Measurements from ENCODE around the gene PTPRH.

The PTPRH gene

DNA sequence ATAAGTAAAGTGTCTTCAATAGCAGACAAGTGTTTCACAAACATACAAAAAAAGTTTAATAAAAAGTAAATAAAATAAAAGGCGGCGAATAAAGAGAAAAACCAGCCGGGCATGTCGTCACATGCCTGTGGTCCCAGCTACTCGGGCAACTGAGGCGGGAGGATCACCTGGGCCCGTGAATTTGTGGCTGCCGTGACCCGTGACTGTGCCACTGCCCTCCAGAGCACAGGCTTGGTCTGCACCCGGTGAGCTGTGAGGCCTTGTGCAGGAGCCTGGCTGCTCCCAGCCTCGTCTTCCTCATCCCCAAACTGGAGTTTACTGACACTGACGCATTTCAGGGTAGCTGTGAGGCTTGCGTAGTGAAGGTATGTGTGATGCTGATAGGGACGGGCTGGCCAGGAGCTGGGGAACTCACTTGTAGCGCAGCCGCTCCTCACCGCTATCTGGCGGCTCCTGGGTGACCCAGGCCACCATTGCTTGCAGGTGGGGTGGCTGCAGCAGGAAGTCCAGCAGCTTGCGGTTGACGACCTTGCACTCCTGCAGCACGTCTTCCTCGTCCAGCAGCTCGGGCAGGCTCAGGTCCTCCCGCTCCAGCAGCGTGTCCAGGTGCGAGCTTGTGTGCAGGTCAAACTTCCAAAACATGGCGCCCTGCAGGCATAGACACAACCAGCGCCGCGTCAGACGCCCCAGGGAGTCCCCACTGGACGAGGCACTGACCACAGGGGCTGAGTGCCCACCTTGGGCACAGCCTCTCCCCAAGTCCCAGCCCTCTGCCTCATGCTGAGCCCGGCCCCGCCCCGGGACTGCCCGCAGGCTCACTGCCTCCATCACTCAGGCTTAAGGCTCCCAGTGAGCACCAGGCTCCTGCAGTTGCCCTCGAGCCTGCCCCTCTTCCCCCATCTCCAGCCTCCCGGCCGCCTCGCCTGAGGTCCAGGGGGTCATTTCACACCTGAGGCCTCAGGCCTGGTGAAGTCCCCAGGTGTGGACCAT is 37.5 kb upstream of the PTPRH start:
- DNase-seq = no peak

DNA sequence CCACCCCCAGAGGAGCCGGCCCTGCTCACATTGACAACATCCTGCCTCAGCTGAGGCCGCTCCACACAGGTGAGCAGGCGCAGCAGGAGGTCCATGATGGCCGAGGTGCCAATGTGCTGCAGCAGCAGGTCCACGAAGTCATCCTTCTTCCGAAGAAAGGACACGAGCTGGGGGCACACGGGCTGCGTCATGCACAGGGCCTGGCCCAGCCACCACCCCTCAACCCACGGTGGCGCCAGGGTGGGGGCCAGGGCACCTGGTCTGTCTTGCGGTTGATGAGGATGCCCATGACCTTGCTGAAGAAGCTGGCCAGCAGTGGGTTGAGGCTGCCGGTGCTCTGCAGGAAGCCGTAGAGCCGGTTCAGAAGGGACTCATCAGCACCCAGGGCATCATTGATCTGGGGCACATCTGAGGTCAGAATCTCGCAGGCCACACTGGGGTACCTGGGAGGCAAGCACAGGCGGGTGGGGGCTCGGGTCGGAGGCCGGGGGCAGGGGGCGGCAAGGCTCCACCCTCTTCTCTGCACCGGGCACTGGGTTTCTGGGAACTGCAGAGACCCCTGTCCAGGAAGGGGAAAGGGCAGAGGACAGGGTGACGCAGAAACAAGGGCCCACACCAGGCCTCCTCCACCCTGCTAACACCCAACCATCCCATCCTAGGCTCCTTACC is 36.1 kb upstream of the PTPRH start:
- DNase-seq = no peak

DNA sequence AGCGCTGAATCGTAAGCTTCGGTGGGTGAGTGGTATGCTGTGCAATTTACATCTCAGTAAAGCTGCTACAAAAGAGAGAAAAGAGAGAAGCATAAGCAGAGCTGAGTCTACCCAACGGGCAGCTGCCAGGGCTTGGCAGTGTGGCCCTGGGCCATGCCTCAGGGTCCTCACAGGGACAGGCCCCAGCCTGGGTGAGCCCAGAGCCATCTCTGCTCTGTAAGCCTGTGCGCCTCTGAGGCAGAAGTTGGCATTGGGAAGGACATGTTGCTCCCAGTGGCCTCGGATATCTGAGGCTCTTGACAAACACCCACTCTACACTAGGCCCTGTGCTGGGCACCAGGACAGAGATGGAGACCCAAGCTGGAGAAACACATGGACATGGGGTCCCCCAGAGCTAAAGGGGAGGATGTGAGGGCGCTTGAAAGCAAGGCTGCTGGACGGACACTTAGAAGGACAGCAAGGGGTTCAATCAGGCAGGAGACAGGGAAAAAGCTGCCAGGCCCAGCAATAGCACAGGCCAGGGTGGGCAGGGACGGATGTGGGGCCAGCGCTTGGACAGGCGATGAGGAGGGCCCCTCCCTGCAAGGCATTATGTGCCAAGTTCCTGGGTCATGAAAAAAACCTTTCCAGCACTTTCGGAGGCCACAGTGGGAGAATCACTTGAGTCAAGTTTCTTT is 34.8 kb upstream of the PTPRH start:
- no peak for DNase-seq

DNA sequence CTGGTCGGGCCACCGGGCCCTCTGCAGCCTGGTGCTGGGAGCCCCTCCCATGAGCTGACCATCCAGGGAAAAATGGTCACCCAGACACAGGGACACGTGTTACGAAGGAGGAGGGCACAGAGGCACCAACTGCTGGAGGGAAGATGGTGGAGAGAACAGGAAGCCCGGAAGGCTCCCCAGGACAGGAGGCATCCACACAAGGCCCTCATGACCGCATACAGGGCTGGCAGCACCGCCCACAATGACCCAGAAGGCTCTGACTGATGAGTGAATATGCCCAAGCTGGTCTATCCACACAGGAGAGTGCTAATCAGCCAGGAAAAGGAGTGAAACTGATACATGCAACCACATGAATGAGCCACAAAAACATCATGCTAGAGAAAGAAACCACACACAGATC is 33.2 kb upstream of the PTPRH start:
- no peak for DNase-seq

DNA sequence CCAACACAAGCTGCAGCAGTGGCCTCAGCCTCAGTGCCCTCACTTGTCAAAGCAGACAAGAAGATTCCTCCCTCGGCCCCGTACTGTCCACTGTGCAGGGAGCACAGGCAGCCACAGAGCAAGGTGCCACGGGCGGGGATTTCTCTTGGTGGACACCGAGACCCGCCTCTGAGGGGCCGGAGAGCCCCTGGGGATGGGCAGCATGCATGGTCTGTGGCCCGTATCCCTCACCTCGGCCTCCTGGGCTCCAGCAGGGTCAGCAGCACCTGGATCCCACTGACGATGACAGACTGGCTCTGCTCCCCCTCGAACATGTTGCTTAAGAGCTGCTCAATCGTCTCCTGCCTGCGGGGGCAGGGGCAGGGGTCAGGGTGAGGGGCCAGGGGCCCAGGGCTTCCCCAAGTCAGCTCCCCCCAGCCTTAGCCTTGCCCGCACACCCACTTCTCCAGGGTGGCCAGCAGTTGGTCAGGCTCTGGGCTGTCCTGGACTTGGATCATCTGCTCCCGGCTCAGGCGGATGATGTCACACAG is 32.7 kb upstream of the PTPRH start:
- DNase-seq = no peak

DNA sequence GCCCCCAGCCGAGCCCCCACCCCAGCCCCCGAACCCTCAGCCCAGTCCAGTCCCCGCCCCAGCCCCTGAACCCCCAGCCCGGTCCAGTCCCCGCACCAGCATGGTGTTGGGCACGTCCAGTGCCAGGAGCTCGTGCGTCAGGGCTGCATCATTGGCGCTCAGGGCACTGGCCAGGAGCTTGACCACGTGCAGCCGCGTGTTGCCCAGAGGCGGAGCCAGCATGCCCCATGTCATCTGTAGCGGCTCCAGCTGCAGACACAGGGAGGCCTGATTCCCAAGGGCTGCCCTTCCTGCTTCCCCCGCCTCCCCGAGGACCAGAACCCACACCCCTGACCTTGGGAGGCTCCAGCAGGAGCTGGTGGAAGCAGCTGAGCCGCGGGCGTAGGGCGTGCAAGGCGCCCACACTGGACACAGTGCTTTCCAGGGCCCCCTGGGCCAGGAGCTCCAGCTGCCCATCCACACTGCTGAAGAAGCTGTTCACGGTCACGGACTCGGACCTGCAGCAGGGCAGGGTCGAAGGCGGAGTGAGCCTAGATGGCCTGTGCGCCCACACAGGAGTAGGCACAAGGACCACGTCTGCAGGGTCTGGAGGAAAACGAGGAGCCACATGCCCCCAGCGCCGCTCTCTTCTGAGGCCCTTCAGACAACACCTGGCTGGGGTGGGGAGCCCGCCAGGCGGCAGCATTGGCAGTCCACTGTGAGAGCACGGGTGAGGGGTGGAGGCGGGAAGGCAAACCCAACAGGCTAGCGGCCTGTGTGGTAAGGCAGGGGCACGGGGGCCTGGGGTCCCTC is 32.0 kb upstream of the PTPRH start:
- no peak for DNase-seq

DNA sequence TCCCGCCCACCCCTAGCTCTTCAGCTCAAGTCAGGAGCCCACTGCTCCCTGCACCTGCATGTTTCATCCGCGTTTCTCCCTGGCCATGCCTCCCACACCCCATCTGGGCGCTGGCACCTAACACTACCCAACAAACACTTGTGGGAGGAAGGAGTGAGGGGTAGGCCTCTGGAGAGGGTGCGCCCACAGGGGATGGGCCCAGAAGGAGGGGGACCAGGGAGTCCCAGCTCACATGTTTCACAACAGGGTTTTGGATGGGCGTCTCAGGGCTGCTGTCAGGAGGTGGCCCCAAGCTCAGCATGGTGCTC is 31.4 kb upstream of the PTPRH start:
- DNase-seq = no peak

DNA sequence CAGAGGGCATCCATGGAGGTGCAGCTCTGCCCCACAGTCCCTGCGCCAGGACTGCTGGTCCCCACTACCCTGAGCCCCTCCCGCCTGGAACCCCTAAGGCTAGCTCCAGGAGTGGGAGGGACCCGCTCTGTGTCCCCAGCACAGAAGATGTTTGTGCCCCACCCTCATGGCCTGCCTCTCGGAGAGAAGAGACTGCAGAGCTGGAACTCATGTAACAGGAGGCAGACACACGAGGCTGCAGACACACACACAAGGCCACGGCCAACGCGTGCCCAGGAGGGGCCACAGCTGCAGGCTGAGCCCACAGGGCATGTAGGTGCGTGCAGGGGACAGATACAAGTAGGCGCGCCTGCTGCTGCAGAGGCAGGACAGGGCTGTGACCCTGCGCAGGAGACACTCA is 29.7 kb upstream of the PTPRH start:
- DNase-seq = no peak

DNA sequence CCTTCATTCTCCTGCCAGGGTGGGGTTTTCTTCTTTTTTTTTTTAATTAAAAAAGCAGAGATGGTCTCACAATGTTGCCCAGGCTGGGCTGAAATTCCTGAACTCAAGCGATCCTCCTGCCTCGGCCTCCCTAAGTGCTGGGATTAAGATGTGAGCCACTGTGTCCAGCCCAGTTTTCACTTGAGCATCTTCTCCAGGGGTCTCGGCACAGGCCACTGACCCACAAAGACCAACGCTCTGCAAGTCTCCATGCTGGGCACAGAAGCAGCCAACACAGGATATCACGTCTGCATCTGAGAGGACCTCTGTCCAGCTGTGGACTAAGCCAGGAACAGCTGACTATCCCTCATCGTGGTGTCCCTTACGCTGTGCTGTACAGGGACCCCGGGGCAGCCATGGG is 28.7 kb upstream of the PTPRH start:
- DNase-seq = no peak

DNA sequence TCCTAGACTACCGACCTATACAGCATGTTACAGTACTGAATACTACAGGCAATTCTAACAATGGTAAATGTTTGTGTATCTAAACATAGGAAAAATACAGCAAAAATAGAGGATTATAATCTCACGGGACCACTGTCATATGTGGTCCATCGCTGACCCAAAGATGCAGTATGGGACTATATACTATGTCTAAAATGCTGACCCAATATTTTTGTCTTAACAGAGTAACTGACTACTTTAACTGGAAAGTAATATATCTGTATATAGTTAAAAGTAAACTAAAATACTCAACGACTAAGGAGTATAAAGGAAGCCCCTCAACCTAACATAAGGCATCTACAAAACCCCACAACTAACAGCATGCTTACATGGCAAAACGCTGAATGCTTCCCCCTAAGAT is 23.7 kb upstream of the PTPRH start:
- no peak for DNase-seq

DNA sequence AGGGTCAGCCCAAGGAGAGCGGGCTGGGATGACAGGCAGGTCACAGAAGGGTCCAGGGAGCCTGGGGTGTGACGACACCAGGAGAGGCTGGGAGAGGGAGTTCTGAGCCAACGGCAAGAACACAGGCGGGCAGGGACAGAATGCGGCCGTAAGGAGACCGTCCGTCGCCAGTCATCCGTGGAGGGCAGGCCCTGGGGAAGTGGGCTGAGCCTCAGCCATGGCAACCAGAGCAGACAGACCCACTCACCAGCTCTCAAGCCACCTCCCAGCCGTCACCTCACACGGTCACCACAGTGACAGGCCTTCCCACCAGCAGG is 22.9 kb upstream of the PTPRH start:
- no peak for DNase-seq

DNA sequence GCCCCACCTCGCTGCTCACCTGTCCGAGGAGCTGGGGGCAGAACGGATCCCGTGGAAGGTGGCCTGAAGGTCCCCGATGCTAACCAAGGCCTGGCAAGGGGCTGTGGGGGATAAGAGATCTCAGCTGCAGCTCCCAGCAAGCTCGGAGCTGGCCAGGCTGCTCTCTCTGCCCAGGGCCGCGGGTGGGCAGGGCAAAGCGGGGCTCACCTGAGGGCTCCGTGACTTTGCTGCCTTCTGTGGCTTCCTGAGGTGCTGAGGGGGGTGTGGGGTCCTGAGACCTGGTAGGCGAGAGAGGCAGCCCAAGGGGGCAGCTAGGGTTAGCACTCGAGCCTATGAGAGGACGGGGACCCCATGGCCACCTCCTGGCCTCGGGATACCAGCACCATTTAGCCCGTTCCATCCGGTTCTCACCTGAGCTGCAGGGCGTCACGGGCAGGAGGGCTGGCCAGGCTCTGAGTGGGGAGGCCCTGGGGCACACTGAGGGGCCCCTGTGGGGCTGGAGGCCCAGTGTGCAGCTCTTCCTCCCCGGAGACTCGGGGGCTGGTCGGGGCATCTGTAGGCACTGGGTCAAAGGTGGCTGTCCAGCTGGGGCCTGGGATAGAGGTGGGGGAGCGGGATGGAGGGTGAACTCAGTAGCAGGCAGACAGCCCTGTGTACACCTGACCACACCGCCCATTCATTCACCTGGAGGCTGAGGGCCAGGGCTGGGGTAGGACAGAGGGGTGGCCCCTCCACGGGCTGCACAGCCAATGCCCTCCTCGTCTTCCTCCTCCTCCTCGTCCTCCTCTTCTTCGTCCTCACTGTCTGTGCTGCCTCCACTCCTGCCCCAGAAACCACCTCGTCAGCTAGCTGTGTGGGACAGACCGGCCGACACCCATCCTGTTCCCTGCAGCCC is 22.3 kb upstream of the PTPRH start:
- DNase-seq = no peak

DNA sequence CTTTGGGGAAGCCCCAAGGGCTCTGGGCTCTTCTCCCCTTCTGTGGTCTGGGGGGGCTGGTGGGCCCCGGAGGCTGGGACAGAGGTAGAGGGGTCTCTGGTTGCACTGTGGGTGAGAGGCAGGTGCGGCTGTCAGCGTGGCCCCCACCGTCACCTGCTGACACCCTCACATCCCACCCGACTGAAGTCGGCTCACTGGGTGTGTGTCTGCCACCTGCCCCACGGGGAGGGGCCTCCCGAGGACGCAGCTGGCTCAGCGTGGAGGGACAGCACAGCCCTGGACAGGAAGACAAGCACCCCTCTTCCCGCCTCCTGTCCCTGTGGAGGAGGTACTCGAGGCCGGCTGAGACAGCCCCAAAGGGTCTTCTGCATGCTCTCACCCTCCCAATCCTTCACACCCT is 21.5 kb upstream of the PTPRH start:
- DNase-seq = no peak

DNA sequence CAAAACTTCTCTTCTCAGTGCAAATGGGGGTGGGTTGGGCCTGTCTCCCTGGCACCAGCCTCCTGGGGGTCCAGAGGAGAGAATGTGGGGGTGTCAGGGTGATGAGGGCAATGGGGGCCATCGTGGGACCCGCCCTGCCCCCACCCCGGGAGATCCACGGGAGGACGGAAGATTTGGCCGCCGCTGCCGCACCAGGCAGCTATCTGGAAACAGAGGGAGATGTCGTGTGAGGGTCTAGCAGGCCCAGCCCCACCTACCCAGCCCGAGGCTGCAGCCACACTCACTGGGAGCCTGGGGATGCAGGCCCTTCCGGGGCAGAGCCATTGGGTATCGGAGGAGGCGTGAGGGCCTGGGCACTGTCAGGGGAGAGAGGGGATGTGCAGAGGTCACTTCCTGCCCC is 21.0 kb upstream of the PTPRH start:
- DNase-seq = no peak

DNA sequence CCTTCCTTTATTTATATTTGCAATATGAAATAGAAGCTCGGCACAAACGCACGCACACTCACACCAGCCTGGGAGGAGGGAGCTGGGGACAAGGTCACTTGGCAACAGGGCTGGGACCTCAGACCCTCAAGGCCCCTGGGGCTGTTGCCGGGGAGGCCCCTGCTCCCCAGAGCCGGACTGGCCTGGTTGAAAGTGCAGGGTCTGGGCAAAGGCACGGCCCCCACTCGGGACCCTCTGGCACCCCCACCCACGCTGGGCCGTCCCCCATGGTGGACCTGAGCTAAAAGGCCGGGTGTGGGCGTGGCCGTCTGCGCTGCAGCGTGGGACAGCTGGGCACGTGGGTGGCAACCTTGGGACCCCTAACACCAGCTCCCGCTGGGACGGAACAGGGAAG is 20.5 kb upstream of the PTPRH start:
- no peak for DNase-seq

DNA sequence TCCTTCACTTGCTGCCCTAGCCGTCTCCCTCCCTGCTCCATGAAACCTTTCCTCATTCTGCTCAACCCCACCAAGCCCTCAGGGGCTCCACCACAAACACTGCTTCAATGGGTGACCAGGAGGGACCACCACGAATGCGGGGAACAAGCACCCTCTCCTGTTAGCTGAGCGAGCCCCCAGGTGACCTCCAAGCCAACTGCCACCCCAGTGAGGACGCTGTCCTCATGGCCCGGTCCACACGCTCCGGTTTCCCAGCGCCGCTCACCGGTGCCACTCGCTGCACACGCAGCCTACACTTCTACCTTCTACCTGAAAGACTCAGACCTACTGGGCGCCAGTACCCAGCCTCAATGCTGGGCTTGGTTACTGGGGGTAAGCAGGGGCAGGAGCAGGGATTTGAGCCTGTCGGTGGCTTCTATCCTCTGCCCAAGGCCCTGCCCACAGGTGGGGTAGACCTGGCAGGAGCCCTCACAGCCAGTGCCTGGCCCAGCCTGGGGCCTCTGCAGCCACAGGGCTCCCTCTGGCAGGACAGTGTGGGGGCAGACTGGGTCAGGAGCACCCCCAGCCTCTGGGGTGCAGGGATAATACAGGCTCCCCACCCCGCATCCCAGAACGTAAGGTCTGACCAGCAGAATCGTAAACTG is 20.0 kb upstream of the PTPRH start:
- DNase-seq = no peak

DNA sequence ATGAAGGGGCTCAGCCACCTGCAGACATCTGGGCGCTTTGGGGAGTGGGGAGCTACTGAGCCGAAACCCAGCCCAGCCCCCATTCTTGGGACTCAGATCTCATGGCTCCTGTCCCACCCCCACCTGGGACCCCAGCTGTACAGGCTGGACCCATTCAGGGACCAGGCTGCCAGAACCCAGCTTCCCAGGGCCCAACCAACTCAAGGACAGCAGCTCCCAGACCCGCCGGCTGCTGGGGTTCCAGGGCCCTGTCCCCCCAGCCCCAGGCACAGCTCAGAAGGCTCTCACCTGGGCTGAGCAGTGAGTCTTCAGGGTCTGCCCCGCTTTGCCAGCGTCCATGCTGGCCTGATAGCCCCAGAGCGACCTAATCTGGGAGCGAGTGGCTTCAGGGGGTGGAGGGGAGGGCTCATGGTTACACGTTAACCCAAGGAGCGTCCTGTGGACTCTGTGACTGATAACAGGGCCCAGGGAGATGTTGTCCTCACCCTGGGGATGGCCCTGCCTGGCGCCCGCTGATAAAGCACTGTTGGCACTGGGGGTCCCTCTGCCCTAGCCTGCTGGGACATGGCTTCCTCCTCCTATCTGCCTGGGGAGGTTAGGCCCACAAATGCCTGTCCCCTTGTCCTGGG is 19.2 kb upstream of the PTPRH start, which contains the start of gene TMEM86B:
TSS of gene TMEM86B (minus strand) at position 361 of the 629 bp plus-strand sequence. CDS start at position 339, 22 bp downstream.
- no peak for DNase-seq

DNA sequence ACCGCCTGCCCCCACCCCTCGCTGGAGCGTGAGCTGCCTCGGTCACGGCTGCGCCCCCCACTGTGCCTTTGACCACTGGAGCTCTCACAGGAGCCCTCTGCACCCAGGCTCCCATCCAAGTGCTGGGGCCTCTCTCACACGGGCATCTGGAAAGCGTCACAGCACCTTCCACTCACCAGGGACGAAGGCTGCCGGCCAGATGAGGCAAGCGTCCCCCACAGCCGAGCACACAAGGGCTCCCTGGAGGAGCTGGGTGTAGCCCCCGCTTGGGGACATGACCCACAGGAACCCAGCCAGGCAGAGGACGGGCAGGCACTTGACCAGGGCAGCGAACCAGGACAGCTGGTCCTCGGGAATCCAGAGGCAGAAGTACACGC is 18.7 kb upstream of the PTPRH start:
- no peak for DNase-seq

DNA sequence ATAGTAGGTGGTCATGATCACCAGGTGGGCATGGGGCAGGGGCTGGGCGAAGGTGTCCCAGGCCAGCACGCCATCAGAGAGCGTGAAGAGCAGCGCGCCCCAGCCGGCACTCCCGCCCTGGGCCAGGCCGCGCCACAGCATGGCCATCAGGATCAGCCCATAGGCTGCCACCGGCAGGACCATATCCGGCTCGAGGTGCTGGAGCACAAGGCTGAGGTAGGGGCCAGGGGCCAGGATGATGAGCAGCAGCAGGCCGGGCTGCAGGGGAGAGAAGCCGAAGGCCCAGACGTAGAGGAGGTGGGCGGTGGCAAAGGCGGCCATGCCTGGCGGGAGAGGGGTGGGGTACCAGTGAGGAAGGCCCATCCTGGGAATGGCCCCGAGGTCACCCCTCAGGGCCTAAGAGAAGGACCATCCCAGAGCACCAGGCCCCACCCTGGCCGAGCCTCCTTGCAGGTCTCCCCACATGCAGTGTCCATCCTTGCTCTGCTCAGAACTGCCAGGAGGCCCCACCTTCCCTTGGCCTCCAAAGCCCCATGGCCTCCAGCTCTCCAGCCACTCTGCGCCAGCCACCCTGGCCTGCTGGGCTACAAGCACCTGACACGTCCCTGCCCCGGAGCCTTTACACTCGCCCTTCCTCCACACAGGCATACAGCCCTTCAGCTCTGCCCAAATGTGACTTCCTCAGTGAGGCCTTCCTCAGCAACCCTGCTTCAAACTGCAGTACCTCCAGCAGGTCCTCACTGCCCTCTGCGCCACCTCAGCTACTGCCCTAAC is 18.1 kb upstream of the PTPRH start:
- no peak for DNase-seq

DNA sequence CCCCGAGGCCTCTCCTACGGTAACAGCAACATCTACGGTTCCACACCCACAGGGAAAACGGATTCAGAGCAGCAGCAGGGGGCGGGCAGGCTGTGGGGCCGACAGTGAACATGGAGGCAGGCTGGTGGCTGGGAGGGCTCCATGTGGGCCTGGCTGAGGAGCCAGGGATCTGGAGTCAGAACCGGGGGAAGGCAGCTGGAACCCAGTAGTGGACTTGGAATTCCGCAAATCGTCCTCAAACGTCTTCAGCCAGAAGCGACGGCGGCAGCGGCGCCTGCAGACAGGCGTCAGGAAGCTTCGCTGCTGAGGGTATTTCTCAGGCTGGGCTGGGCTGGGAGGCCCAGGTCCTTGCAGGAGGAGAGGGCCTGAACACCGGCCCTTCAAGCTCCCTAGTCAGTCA is 17.5 kb upstream of the PTPRH start:
- no peak for DNase-seq
